Right lung (tissue), 10 donors: ENCODE data around the gene PRAMEF5. TPM values are rescaled to one million over a fixed set of nuclear protein-coding genes. Genes with fewer than 3 reads are reported as not detected.
"Not testable (repeated sequence)": the region's sequence is repeated elsewhere in the genome, so short reads cannot be mapped to it uniquely, and the experiment has no call there.

Experiments
- DNase-seq, 2 donors: peaks; one replicate each; pipeline ENCODE4 v3.0.0-alpha.2; 2013
- long read RNA-seq, 8 donors: transcript quantifications; one replicate each; lab custom pipeline, GENCODE V29; 2026
- polyA plus RNA-seq, 5 donors: library from polyadenylated mRNA; unstranded; fragments of 120-200 nt; gene quantifications; one replicate each; pipeline versions ENCODE4 v1.2.1 to v1.2.3, GENCODE V29; 2013; ENCODE audit warnings: inconsistent platforms in 1 of 5, low replicate concordance in 1 of 5; ENCODE audit not compliant: insufficient read length in 5 of 5, insufficient read depth in 1 of 5

Gene PRAMEF5
- polyA plus RNA-seq, result not detected
- long read RNA-seq, donor 1, result 0 reads
- long read RNA-seq, donor 2, result 0 reads
- long read RNA-seq, donor 3, result 0 reads
- long read RNA-seq, donor 4, result 0 reads
- long read RNA-seq, donor 5, result 0 reads
- long read RNA-seq, donor 6, result 0 reads
- long read RNA-seq, donor 7, result 0 reads
- long read RNA-seq, donor 8, result 0 reads

- DNase-seq, result not testable (repeated sequence)
Observed at GRCh38 chr1:13253898-13254297, at the start of gene PRAMEF5. Gene PRAMEF5, plus strand, starts transcription at chr1:13254198. Its CDS starts 5,071 bp downstream, at chr1:13259269.

GRCh38 chr1:13208712-13209111 is 45.3 kb upstream of the PRAMEF5 start:
- not testable (repeated sequence) for DNase-seq

GRCh38 chr1:13216619-13217018 is 37.4 kb upstream of the PRAMEF5 start:
- DNase-seq, result not testable (repeated sequence)

- DNase-seq, result not testable (repeated sequence)
Observed at GRCh38 chr1:13219203-13219602, 34.8 kb upstream of the PRAMEF5 start.

GRCh38 chr1:13222788-13223187 is 31.2 kb upstream of the PRAMEF5 start:
- DNase-seq, result not testable (repeated sequence)

GRCh38 chr1:13224480-13225060 is 29.4 kb upstream of the PRAMEF5 start:
- no peak for DNase-seq

GRCh38 chr1:13225675-13226204 is 28.3 kb upstream of the PRAMEF5 start, which contains the start of gene PRAMEF18:
Gene PRAMEF18, minus strand, starts transcription at chr1:13226154. Its CDS starts 48 bp downstream, at chr1:13226106.
- not testable (repeated sequence) for DNase-seq

GRCh38 chr1:13227271-13228055 is 26.5 kb upstream of the PRAMEF5 start:
- DNase-seq, result not testable (repeated sequence)

- DNase-seq, result no peak
Observed at GRCh38 chr1:13228343-13228781, 25.6 kb upstream of the PRAMEF5 start.

GRCh38 chr1:13230096-13230495 is 23.9 kb upstream of the PRAMEF5 start:
- not testable (repeated sequence) for DNase-seq

GRCh38 chr1:13230601-13231000 is 23.4 kb upstream of the PRAMEF5 start:
- not testable (repeated sequence) for DNase-seq

GRCh38 chr1:13231061-13231750 is 22.8 kb upstream of the PRAMEF5 start:
- not testable (repeated sequence) for DNase-seq

- not testable (repeated sequence) for DNase-seq
Observed at GRCh38 chr1:13232056-13232455, 21.9 kb upstream of the PRAMEF5 start.

- DNase-seq, result not testable (repeated sequence)
Observed at GRCh38 chr1:13234057-13234456, 19.9 kb upstream of the PRAMEF5 start.

- DNase-seq, result not testable (repeated sequence)
Observed at GRCh38 chr1:13237572-13237971, 16.4 kb upstream of the PRAMEF5 start.

GRCh38 chr1:13239633-13240032 is 14.4 kb upstream of the PRAMEF5 start:
- not testable (repeated sequence) for DNase-seq

GRCh38 chr1:13243536-13244263 is 10.3 kb upstream of the PRAMEF5 start:
- DNase-seq, result not testable (repeated sequence)

GRCh38 chr1:13245841-13246553 is 8.0 kb upstream of the PRAMEF5 start:
- DNase-seq, result not testable (repeated sequence)

- DNase-seq, result not testable (repeated sequence)
Observed at GRCh38 chr1:13246554-13246871, 7.5 kb upstream of the PRAMEF5 start.

GRCh38 chr1:13247122-13247521 is 6.9 kb upstream of the PRAMEF5 start:
- DNase-seq, result not testable (repeated sequence)
